Left lung (tissue), 10 donors: ENCODE data around the gene DNAAF1. TPM values are rescaled to one million over a fixed set of nuclear protein-coding genes. Genes with fewer than 3 reads are reported as not detected.

Source experiments
- ATAC-seq: fragments of 200-7000 bp; cut with Tn5 transposase; one replicate; pipeline ENCODE4 v1.9.1; 2020; ENCODE audit warnings: moderate library complexity
- DNase-seq, 4 donors: peaks; one replicate each; pipeline ENCODE4 v3.0.0-alpha.2; 2013 to 2020
- H3K27ac ChIP-seq, 2 donors: fragments of 200-600 bp; sonication (generic) in 1 of 2; one replicate each; pipeline versions ENCODE4 v1.5.0 to v1.8.0; 2020 to 2021
- H3K27me3 ChIP-seq, 2 donors: fragments of 200-600 bp; sonication (generic) in 1 of 2; one replicate each; pipeline versions ENCODE4 v1.5.0 to v1.8.0; 2020 to 2021
- H3K36me3 ChIP-seq, 2 donors: fragments of 200-600 bp; sonication (generic) in 1 of 2; one replicate each; pipeline versions ENCODE4 v1.5.0 to v1.8.0; 2020 to 2021
- H3K4me1 ChIP-seq, 2 donors: fragments of 200-600 bp; one replicate each; pipeline ENCODE4 v1.8.0; 2021
- H3K4me3 ChIP-seq, 2 donors: fragments of 200-600 bp; sonication (generic) in 1 of 2; one replicate each; pipeline versions ENCODE4 v1.5.0 to v1.8.0; 2020 to 2021; ENCODE audit warnings: mild to moderate bottlenecking in 1 of 2
- H3K9me3 ChIP-seq, 2 donors: fragments of 200-600 bp; sonication (generic) in 1 of 2; one replicate each; pipeline versions ENCODE4 v1.5.0 to v1.8.0; 2020 to 2021
- CTCF ChIP-seq, 2 donors: fragments of 200-600 bp; sonication (generic) in 1 of 2; IDR thresholded peaks; one replicate each; pipeline versions ENCODE4 v1.5.0 to v1.8.0; 2021; ENCODE audit warnings: antibody characterized with exemption in 2 of 2
- intact Hi-C, 2 donors: fragments of 100-400 bp; cut with DNase I; formaldehyde crosslinking; loops; one replicate each; pipeline versions ENCODE4 v1.11.2 to v1.14.2; 2022
- polyA plus RNA-seq, 6 donors: library from polyadenylated mRNA; unstranded; fragments of 120-200 nt; gene quantifications; one replicate each; pipeline ENCODE4 v1.2.1, GENCODE V29; 2013; ENCODE audit not compliant: insufficient read length in 6 of 6
- total RNA-seq, 2 donors: library from RNA; stranded (reverse); fragmentation: NEBNext Ultra II Directional; extraction: Animal tissue kit (Norgen Biotek cat#: 25700); gene quantifications; one replicate each; pipeline ENCODE4 v1.2.1, GENCODE V29; 2021
- donor health status: DM: no; HTN: yes; CAD: no.
- donor health status: DM: no; HTN: no; CAD: no.

The DNAAF1 gene
- total and polyA plus RNA-seq, 8 donors = 0.85 to 22.3 (median 11.6) TPM

GRCh38 chr16:84182680-84183571 lies 37.8 kb downstream of the DNAAF1 start:
- intact Hi-C loops = loop anchor here in 1 of 2 donors (10.0 kb wide), 2 partner anchors 88 to 218 kb away; partner anchors contain the start of gene NECAB2
- H3K36me3 ChIP-seq = peaks cover 0 to 60% of the 10 kb centered on the region in 2 donors
- no peak overlapping the region for H3K4me3 ChIP-seq
- H3K9me3 ChIP-seq = no peaks in the 10 kb centered on the region
- DNase-seq = no peak
- H3K27ac ChIP-seq = no peak overlapping the region
- no peak for ATAC-seq
- peaks cover 6 to 36% of the 10 kb centered on the region in 2 donors for H3K4me1 ChIP-seq
- no peak for TF ChIP-seq CTCF (IDR thresholded peaks at IDR 0.05)
- H3K27me3 ChIP-seq = no peaks in the 10 kb centered on the region

- no peak for ATAC-seq
- TF ChIP-seq CTCF (IDR thresholded peaks at IDR 0.05) = no peak
- H3K36me3 ChIP-seq = peaks cover 0 to 54% of the 10 kb centered on the region in 2 donors
- no peak for DNase-seq
- no peak overlapping the region for H3K4me3 ChIP-seq
- H3K27ac ChIP-seq = no peak overlapping the region
- H3K9me3 ChIP-seq = no peaks in the 10 kb centered on the region
- H3K27me3 ChIP-seq = no peaks in the 10 kb centered on the region
- intact Hi-C loops = loop anchor here in 1 of 2 donors (10.0 kb wide), 2 partner anchors 89 to 219 kb away; partner anchors contain the start of gene NECAB2
- peaks cover 6 to 30% of the 10 kb centered on the region in 2 donors for H3K4me1 ChIP-seq
Observed at GRCh38 chr16:84183572-84183875, 38.4 kb downstream of the DNAAF1 start.

GRCh38 chr16:84183911-84184591 lies 38.9 kb downstream of the DNAAF1 start:
- intact Hi-C loops = loop anchor here in 1 of 2 donors (10.0 kb wide), 2 partner anchors 89 to 219 kb away; partner anchors contain the start of gene NECAB2
- TF ChIP-seq CTCF (IDR thresholded peaks at IDR 0.05) = no peak
- H3K4me3 ChIP-seq = no peak overlapping the region

GRCh38 chr16:84184775-84185174 lies 39.7 kb downstream of the DNAAF1 start:
- Histone ChIP-seq H3K4me1 (peaks cover 6 to 30% of the 10 kb centered on the region in 2 donors), H3K27me3 (no peaks in the 10 kb centered on the region), H3K36me3 (peaks cover 0 to 42% of the 10 kb centered on the region in 2 donors), H3K27ac (peak overlapping the region in 1 of 2 donors; percentile 14), H3K4me3 (peak overlapping the region in 1 of 2 donors; percentile 94), H3K9me3 (no peaks in the 10 kb centered on the region)
- intact Hi-C loops = loop anchor here in 1 of 2 donors (10.0 kb wide), 2 partner anchors 90 to 220 kb away; partner anchors contain the start of gene NECAB2
- DNase-seq (peak in 2 of 4 donors; percentile 19 to 54), ATAC-seq (no peak)
- no peak for TF ChIP-seq CTCF (IDR thresholded peaks at IDR 0.05)

More at GRCh38 chr16:84183911-84184591, 38.9 kb downstream of the DNAAF1 start:
- no peaks in the 10 kb centered on the region for H3K27me3 ChIP-seq
- H3K9me3 ChIP-seq = no peaks in the 10 kb centered on the region
- H3K4me1 ChIP-seq = peaks cover 6 to 30% of the 10 kb centered on the region in 2 donors
- no peak for ATAC-seq
- peaks cover 0 to 49% of the 10 kb centered on the region in 2 donors for H3K36me3 ChIP-seq
- H3K27ac ChIP-seq = peak overlapping the region in 1 of 2 donors; percentile 14
- DNase-seq = peak in 1 of 4 donors; percentile 44
